KMS-11 (cell line): ENCODE results near the gene SLC2A9.

ENCODE experiments used
- H2AFZ ChIP-seq: fragments of 200-600 bp; sonication (generic); 2 replicates; pipeline ENCODE4 v1.6.1; 2016; ENCODE audit warnings: antibody characterized with exemption, mixed run types, low read depth
- H3K27ac ChIP-seq: fragments of 200-600 bp; sonication (generic); 2 replicates; pipeline ENCODE4 v1.6.1; 2016; ENCODE audit warnings: mild to moderate bottlenecking, mixed run types
- H3K27me3 ChIP-seq: fragments of 200-600 bp; sonication (generic); 2 replicates; pipeline ENCODE4 v1.6.1; 2017; ENCODE audit warnings: mild to moderate bottlenecking, low read depth, mixed run types, moderate library complexity; ENCODE audit not compliant: insufficient read depth
- H3K36me3 ChIP-seq: fragments of 200-600 bp; sonication (generic); 2 replicates; pipeline ENCODE4 v1.6.1; 2017; ENCODE audit warnings: mild to moderate bottlenecking, mixed run types; ENCODE audit not compliant: insufficient read depth
- H3K4me1 ChIP-seq: fragments of 200-600 bp; sonication (generic); 2 replicates; pipeline ENCODE4 v1.6.1; 2016; ENCODE audit warnings: mild to moderate bottlenecking, low read depth, mixed run types; ENCODE audit not compliant: poor library complexity, severe bottlenecking
- H3K4me2 ChIP-seq: fragments of 200-600 bp; sonication (generic); 2 replicates; pipeline ENCODE4 v1.7.0; 2016; ENCODE audit warnings: mild to moderate bottlenecking, mixed run types
- H3K4me3 ChIP-seq: fragments of 200-600 bp; sonication (generic); IDR thresholded peaks from 2 replicates; pipeline ENCODE4 v1.6.1; 2017; ENCODE audit warnings: low read depth, low read length, mixed read lengths; ENCODE audit not compliant: insufficient read depth
- H3K79me2 ChIP-seq: fragments of 200-600 bp; sonication (generic); 2 replicates; pipeline ENCODE4 v1.6.1; 2016; ENCODE audit warnings: low read depth, mixed run types; ENCODE audit not compliant: insufficient read depth
- H3K9ac ChIP-seq: fragments of 200-600 bp; sonication (generic); 2 replicates; pipeline ENCODE4 v1.6.1; 2016; ENCODE audit warnings: mild to moderate bottlenecking, mixed run types
- H4K20me1 ChIP-seq: fragments of 200-600 bp; sonication (generic); 2 replicates; pipeline ENCODE4 v1.6.1; 2016; ENCODE audit warnings: mild to moderate bottlenecking, mixed run types; ENCODE audit not compliant: insufficient read depth
- TF ChIP-seq, protein P1 (sequence below): fragments of 200-600 bp; sonication (generic); conservative IDR thresholded peaks from 2 replicates; pipeline ENCODE4 v1.6.1; 2017; ENCODE audit warnings: low read depth, mild to moderate bottlenecking, antibody characterized with exemption, low read length, moderate library complexity, mixed read lengths

Gene SLC2A9

GRCh38 chr4:10018818-10019461 lies 2.4 kb downstream of the SLC2A9 start:
- H2AFZ ChIP-seq, result peak overlapping the region; percentile 44; the same call in 1 of the 2 replicates
- no peaks in the 10 kb centered on the region for H4K20me1 ChIP-seq
- H3K9ac ChIP-seq, result peak overlapping the region; percentile 67; the same call in 1 of the 2 replicates
- no peaks in the 10 kb centered on the region for H3K27me3 ChIP-seq
- no peak overlapping the region for H3K4me3 ChIP-seq
- H3K27ac ChIP-seq, result peak overlapping the region; percentile 45; the same call in 1 of the 2 replicates
- H3K36me3 ChIP-seq, result no peaks in the 10 kb centered on the region
- H3K4me1 ChIP-seq, result no peaks in the 10 kb centered on the region
- H3K79me2 ChIP-seq, result no peaks in the 10 kb centered on the region
- peak overlapping the region; percentile 25; the same call in 1 of the 2 replicates for H3K4me2 ChIP-seq
- TF ChIP-seq, protein P1, sequence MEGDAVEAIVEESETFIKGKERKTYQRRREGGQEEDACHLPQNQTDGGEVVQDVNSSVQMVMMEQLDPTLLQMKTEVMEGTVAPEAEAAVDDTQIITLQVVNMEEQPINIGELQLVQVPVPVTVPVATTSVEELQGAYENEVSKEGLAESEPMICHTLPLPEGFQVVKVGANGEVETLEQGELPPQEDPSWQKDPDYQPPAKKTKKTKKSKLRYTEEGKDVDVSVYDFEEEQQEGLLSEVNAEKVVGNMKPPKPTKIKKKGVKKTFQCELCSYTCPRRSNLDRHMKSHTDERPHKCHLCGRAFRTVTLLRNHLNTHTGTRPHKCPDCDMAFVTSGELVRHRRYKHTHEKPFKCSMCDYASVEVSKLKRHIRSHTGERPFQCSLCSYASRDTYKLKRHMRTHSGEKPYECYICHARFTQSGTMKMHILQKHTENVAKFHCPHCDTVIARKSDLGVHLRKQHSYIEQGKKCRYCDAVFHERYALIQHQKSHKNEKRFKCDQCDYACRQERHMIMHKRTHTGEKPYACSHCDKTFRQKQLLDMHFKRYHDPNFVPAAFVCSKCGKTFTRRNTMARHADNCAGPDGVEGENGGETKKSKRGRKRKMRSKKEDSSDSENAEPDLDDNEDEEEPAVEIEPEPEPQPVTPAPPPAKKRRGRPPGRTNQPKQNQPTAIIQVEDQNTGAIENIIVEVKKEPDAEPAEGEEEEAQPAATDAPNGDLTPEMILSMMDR, result peak; percentile 75; the same call in 1 of the 2 replicates

- H3K4me3 ChIP-seq, result no peak overlapping the region
- TF ChIP-seq, protein P1, result no peak
- no peaks in the 10 kb centered on the region for H3K4me1 ChIP-seq
- no peaks in the 10 kb centered on the region for H4K20me1 ChIP-seq
- H3K27ac ChIP-seq, result no peak overlapping the region
- no peaks in the 10 kb centered on the region for H3K36me3 ChIP-seq
- no peak overlapping the region for H3K4me2 ChIP-seq
- no peak overlapping the region for H3K9ac ChIP-seq
- H3K27me3 ChIP-seq, result no peaks in the 10 kb centered on the region
- H3K79me2 ChIP-seq, result no peaks in the 10 kb centered on the region
- no peak overlapping the region for H2AFZ ChIP-seq
Observed at GRCh38 chr4:10017037-10017893, 4.0 kb downstream of the SLC2A9 start.

DNA sequence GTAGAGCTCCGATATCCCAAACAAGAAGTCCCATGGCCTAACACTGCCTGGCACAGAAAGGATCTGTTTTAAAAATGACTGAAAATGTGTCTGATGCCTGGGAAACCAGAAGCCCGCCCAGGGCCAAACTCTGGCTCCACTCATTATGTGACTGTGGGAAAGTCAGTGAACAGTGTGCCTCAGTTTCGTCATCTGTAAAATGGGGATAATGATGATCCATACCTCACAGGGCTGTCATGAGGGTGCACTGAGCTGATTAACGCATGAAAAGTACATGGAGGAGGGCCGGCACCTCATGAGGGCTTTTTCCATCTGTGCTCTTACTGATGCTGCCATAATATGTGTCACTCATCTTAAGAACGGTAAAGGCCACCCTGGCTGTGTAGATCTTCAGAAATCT lies 5.1 kb downstream of the SLC2A9 start:
- no peak overlapping the region for H3K4me3 ChIP-seq
- H3K79me2 ChIP-seq, result no peaks in the 10 kb centered on the region
- H3K27me3 ChIP-seq, result no peaks in the 10 kb centered on the region
- H3K36me3 ChIP-seq, result no peaks in the 10 kb centered on the region
- no peak overlapping the region for H3K9ac ChIP-seq
- TF ChIP-seq, protein P1, result no peak
- H3K4me2 ChIP-seq, result no peak overlapping the region
- H4K20me1 ChIP-seq, result no peaks in the 10 kb centered on the region
- no peak overlapping the region for H2AFZ ChIP-seq
- H3K27ac ChIP-seq, result no peak overlapping the region
- no peaks in the 10 kb centered on the region for H3K4me1 ChIP-seq

DNA sequence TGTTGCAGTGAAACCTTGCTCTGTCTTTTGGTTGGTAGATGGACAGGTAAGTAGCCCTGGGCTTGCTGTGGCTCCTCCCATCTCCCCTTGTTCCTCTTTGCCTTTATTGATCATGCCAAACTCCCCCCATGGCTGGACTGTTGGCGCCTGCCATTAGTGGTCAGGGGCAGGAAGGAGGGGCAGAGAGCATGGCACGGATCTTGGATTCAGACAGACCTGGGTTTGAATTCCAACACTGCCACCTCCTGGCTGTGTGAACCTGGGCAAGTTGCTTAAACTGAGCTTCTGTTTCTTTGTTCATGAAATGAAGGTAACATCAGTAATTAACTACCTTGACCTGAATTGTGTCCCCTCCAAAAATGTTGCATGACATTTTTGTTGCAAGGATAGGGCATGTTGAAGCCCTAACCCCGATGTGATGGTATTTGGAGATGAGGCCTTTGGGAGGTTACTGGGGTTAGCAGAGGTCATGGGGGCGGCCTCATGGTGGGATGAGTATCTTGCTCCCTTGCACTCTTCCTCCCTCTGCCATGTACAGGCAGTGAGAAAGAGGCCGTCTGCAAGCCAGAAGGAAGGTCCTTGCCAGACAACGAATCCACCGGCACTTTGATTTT lies 6.0 kb downstream of the SLC2A9 start:
- Histone ChIP-seq H3K4me3 (no peak overlapping the region), H4K20me1 (no peaks in the 10 kb centered on the region), H3K79me2 (no peaks in the 10 kb centered on the region), H2AFZ (no peak overlapping the region), H3K9ac (no peak overlapping the region), H3K36me3 (no peaks in the 10 kb centered on the region), H3K27me3 (no peaks in the 10 kb centered on the region), H3K27ac (no peak overlapping the region), H3K4me1 (no peaks in the 10 kb centered on the region), H3K4me2 (no peak overlapping the region)
- TF ChIP-seq, protein P1, result peak; percentile 49
